Kidney tubule cell (primary cell): Measurements from ENCODE around the gene FZD4.
"Not testable (repeated sequence)": the region's sequence is repeated elsewhere in the genome, so short reads cannot be mapped to it uniquely, and the experiment has no call there.

ENCODE experiments used
- DNase-seq: peaks from one replicate; pipeline ENCODE4 v3.0.0-alpha.2; 2018; ENCODE audit warnings: low spot score

FZD4 gene

GRCh38 chr11:86937193-86937806 lies 17.9 kb downstream of the FZD4 start:
- DNase-seq: not testable (repeated sequence)

GRCh38 chr11:86934926-86935579 lies 20.1 kb downstream of the FZD4 start:
- no peak for DNase-seq

GRCh38 chr11:86934582-86934900 lies 20.7 kb downstream of the FZD4 start:
- DNase-seq: no peak

- DNase-seq: no peak
Observed at GRCh38 chr11:86933891-86934581, 21.2 kb downstream of the FZD4 start.

- no peak for DNase-seq
Observed at GRCh38 chr11:86932924-86933875, 22.0 kb downstream of the FZD4 start.

GRCh38 chr11:86932259-86932585 lies 23.0 kb downstream of the FZD4 start:
- no peak for DNase-seq

- DNase-seq: peak; percentile 60
Observed at GRCh38 chr11:86931548-86932258, 23.5 kb downstream of the FZD4 start.

GRCh38 chr11:86930957-86931547 lies 24.1 kb downstream of the FZD4 start:
- DNase-seq: no peak

GRCh38 chr11:86926975-86927374 lies 28.2 kb downstream of the FZD4 start:
- DNase-seq: peak; percentile 9

GRCh38 chr11:86923999-86924766 lies 31.0 kb downstream of the FZD4 start:
- DNase-seq: peak; percentile 96

GRCh38 chr11:86922225-86922624 lies 33.0 kb downstream of the FZD4 start:
- DNase-seq: no peak

GRCh38 chr11:86919557-86920210 lies 35.5 kb downstream of the FZD4 start:
- DNase-seq: peak; percentile 66

- no peak for DNase-seq
Observed at GRCh38 chr11:86918973-86919372, 36.2 kb downstream of the FZD4 start.

GRCh38 chr11:86918496-86918895 lies 36.7 kb downstream of the FZD4 start:
- no peak for DNase-seq

GRCh38 chr11:86917589-86917988 lies 37.6 kb downstream of the FZD4 start:
- no peak for DNase-seq

GRCh38 chr11:86916330-86916729 lies 38.9 kb downstream of the FZD4 start:
- peak; percentile 81 for DNase-seq

- DNase-seq: peak; percentile 50
Observed at GRCh38 chr11:86915850-86916249, 39.3 kb downstream of the FZD4 start.

- DNase-seq: no peak
Observed at GRCh38 chr11:86914865-86915519, 40.2 kb downstream of the FZD4 start.

GRCh38 chr11:86912238-86912637 lies 43.0 kb downstream of the FZD4 start:
- no peak for DNase-seq

- DNase-seq: no peak
Observed at GRCh38 chr11:86910592-86910991, 44.6 kb downstream of the FZD4 start.
